Raji (cell line): ENCODE results near the gene YIPF3.

Experiments used
- POLR2A ChIP-seq: IDR thresholded peaks from 2 replicates; pipeline ENCODE4 v1.6.1; 2011; ENCODE audit warnings: low read depth, low read length, control low read depth; ENCODE audit not compliant: insufficient read depth

Gene YIPF3

GRCh38 chr6:43497689-43498088 lies 19.0 kb downstream of the YIPF3 start:
- TF ChIP-seq POLR2A: no peak

DNA sequence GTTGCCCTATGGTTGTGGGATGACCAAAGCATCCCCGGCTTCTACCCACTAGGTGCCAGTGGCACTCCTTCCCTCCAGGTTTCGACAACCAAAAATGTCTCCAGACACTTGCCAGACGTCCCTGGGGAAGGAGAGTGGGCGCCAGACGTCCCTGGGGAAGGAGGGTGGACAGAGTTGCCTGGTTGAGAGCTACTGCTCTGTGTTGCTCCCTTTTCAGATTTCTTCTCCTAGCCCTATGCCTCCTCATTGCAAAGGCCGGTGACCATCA lies 19.7 kb downstream of the YIPF3 start:
- no peak for TF ChIP-seq POLR2A

DNA sequence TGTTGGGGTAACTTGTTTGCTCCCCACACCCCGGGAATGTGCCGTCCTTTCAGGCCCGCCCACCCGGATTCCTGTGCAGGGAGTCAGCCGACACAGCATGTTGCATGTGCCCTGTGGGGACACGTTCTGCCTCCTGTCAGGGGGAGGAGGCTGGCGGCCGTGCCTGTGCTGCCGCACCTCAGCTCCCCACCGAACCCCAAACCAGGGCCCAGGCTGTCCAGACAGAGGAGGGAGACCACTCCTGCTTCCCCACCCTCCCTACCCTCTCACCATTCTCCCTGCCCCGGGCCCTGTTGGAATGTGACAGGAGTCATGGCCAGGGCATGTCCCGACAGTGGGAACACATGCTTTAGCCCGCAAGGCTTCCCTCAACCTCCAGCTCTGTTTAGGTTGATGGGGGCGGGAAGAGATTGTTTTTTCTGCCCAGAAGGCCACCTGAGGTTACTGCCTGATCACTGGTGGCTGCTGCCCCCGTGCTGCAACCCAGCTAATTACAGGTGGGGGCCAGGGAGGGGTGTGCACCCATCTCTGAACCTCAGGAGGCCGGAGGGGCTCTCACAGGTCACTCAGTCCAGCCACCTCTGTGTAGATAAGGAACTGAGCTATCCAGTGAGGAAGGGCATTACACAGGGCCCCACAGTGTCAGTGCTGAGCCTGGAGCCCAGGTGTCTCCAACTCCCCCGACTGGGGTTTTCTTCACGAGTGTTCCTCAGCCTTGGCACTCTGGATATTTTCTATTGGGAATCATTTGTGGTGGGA lies 20.2 kb downstream of the YIPF3 start:
- TF ChIP-seq POLR2A: no peak

- TF ChIP-seq POLR2A: no peak
Observed at GRCh38 chr6:43495409-43495941, 21.3 kb downstream of the YIPF3 start.

DNA sequence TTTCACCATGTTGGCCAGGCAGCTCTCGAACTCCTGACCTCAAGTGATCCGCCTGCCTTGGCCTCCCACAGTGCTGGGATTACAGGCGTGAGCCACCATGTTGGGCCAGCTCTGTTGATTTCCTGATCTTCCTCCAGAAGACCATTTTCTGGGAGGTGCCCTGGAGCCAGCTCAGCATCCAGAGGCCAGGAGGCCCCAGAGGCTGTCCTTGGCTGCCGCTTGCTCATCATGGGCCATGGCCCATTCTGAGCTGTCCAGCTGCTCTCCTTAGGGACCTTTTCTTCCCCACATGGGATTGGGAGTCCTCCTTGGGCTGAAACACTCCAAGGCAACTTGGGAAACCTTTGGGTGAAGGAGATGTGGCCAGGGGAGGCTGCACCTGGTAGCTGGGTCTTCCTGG lies 22.0 kb downstream of the YIPF3 start:
- no peak for TF ChIP-seq POLR2A

GRCh38 chr6:43494321-43494720 lies 22.4 kb downstream of the YIPF3 start:
- TF ChIP-seq POLR2A: no peak

DNA sequence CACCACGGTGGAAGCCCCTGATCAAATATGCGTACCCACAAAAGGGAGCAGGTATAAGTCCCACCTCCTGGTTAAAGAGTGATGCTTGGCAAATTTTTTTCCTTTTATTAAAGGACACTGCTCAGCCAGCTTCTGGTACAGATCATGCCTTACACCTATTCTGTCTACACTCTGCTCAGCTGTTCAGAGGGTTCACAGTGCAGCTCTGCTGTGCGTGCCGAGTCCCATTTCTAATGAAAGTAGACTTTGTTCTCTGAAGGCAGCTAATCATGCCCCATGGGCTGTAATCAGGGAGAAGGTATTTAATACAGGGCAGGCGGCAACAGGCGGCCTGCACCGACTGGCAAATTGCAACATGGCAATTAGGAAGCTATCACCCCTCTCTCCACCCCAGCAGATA lies 22.9 kb downstream of the YIPF3 start:
- no peak for TF ChIP-seq POLR2A

- TF ChIP-seq POLR2A: no peak
Observed at GRCh38 chr6:43493230-43493629, 23.5 kb downstream of the YIPF3 start.

GRCh38 chr6:43492673-43493072 lies 24.1 kb downstream of the YIPF3 start:
- no peak for TF ChIP-seq POLR2A

- TF ChIP-seq POLR2A: no peak
Observed at GRCh38 chr6:43491750-43492661, 24.7 kb downstream of the YIPF3 start.

DNA sequence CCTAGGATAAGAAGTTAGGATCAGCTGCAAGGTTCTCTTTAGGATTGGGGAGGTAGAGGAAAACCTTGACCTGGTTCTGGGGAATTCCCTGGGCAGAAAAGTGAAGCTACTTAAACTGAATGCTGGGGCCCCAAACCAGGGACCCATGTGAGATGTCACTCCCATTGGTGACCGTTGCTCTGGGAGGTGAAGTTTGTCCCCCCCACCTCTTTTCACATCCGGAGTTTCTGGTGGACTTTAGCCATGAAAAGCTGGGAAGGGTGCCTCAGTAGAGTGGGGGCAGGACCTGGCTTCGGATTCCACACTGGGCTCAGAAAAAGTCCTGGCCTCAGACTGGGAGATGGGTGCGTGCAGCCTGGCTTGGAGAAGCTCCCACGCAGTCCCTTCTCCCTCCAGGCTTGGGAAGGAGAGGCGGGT lies 26.2 kb downstream of the YIPF3 start:
- no peak for TF ChIP-seq POLR2A

DNA sequence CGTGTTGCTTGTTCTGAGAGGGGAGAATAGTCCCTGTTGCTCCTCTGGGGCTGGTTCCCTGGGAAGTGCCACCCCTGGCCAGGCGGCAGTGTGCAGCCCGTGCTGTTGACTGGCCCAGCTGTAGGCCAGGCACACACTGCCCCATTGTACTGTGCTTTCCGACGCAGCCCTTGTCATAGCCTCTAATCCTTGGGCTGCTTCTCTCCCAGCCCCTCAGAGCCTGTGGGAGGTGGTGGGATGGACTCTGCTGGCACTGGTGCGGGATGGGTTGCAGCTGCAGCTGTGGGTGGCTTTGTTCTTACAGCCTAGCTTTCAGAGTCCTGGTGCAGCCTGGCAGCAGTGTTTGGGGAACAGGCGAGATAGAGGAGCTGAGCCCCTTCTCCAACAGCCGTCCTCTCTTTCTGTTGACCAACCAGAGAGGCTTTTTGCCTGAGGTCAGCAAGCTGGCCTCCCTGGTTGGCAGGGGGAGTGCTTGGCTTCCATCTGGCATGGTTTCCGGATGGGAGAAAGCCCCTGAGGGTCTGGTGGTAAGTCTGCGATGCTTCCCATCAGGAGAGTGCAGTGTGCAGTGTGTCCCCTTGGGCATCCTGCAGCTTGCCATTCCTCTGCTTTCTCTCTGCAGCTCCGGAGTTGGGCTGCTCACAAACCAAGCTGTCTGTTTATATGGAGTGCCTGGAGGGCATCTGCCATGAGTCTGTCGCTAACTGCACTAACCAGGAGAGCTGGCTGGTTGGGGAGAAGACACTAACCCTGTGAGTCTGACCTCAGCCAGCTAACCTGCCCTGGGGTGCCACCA lies 27.3 kb downstream of the YIPF3 start:
- TF ChIP-seq POLR2A: no peak

DNA sequence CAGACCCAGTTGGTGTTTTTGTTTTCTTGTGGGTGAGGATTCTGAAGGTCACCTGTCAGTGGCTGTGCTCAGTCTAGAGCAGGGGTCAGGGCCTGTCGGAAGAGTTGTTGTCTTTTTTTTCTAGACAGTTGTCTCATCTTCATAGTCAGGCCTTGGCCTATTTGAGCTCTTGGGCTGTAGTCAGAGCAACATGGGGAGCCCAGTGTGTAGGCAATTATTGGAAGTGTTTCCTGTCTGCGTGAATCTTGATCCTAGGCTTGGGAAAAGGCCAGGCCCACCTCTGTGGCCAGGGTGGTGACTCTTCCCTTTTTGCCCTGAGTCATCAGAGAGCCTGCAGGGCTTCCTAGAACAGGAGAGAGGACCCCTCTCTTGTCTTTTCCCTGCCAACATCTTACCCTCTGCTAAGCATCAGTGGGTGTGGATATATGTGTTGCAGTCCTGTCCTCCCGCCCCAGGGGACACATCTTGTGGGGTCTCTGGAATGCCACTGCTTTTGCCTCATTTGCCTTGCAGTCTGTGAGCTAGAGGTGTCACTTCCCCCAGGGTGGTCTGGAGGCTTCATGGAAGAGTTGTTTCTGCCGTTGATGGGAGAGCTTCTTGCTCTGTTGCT lies 28.0 kb downstream of the YIPF3 start:
- no peak for TF ChIP-seq POLR2A

- TF ChIP-seq POLR2A: no peak
Observed at GRCh38 chr6:43481591-43482236, 35.0 kb downstream of the YIPF3 start.
